GM23338 (cell line): ENCODE results near the gene STX10. TPM values are rescaled to one million over a fixed set of nuclear protein-coding genes. Genes with fewer than 3 reads are reported as not detected.

Experiments used
- ATAC-seq: fragments of 200-7000 bp; cut with Tn5 transposase; 3 replicates; pipeline ENCODE4 v1.9.1; 2020
- DNase-seq: peaks from one replicate; pipeline ENCODE4 v3.0.0-alpha.2; 2015; ENCODE audit warnings: low spot score
- H2AFZ ChIP-seq: fragments of 200-600 bp; sonication (generic); 2 replicates; pipeline ENCODE4 v1.8.0; 2016; ENCODE audit warnings: antibody characterized with exemption, mild to moderate bottlenecking, moderate library complexity
- H3F3A ChIP-seq: fragments of 200-600 bp; sonication (generic); replicated peaks from 2 replicates; pipeline ENCODE4 v1.8.0; 2017; ENCODE audit warnings: antibody characterized with exemption, mixed run types, low read depth
- H3K27ac ChIP-seq: fragments of 200-600 bp; sonication (generic); 2 replicates; pipeline ENCODE4 v1.6.1; 2016; ENCODE audit warnings: low read depth
- H3K27me3 ChIP-seq: fragments of 200-600 bp; sonication (generic); 2 replicates; pipeline ENCODE4 v1.8.0; 2016; ENCODE audit warnings: mild to moderate bottlenecking, mixed run types, moderate library complexity; ENCODE audit not compliant: insufficient read depth
- H3K36me3 ChIP-seq: fragments of 200-600 bp; sonication (generic); 2 replicates; pipeline ENCODE4 v1.8.0; 2016; ENCODE audit warnings: mild to moderate bottlenecking; ENCODE audit not compliant: insufficient read depth
- H3K4me1 ChIP-seq: fragments of 200-600 bp; sonication (generic); 2 replicates; pipeline ENCODE4 v1.8.0; 2016; ENCODE audit warnings: mild to moderate bottlenecking, moderate library complexity; ENCODE audit not compliant: insufficient read depth
- H3K4me2 ChIP-seq: fragments of 200-600 bp; sonication (generic); 2 replicates; pipeline ENCODE4 v1.7.1; 2017; ENCODE audit warnings: mixed run types
- H3K4me3 ChIP-seq: fragments of 200-600 bp; sonication (generic); 2 replicates; pipeline ENCODE4 v1.6.1; 2016; ENCODE audit warnings: mixed run types
- H3K79me2 ChIP-seq: fragments of 200-600 bp; sonication (generic); replicated peaks from 2 replicates; pipeline ENCODE4 v1.8.0; 2017; ENCODE audit warnings: mild to moderate bottlenecking; ENCODE audit not compliant: insufficient read depth
- H3K9me2 ChIP-seq: fragments of 200-600 bp; sonication (generic); 2 replicates; pipeline ENCODE4 v1.8.0; 2017; ENCODE audit not compliant: insufficient read depth
- H4K20me1 ChIP-seq: fragments of 200-600 bp; sonication (generic); replicated peaks from 2 replicates; pipeline ENCODE4 v1.8.0; 2017; ENCODE audit warnings: mild to moderate bottlenecking; ENCODE audit not compliant: insufficient read depth
- H3K27ac Mint-ChIP-seq: 2 replicates; pipeline ENCODE4 v1.8.0; 2020; ENCODE audit warnings: inconsistent platforms, mild to moderate bottlenecking, moderate library complexity, mixed read lengths
- H3K27me3 Mint-ChIP-seq: 3 replicates; pipeline ENCODE4 v1.8.0; 2022; ENCODE audit warnings: low read depth, mild to moderate bottlenecking, moderate library complexity, mixed read lengths, inconsistent platforms; ENCODE audit not compliant: insufficient read depth, poor library complexity
- H3K36me3 Mint-ChIP-seq: 3 replicates; pipeline ENCODE4 v1.8.0; 2021; ENCODE audit warnings: low read depth, mild to moderate bottlenecking, inconsistent platforms, moderate library complexity, mixed read lengths
- H3K4me1 Mint-ChIP-seq: 3 replicates; pipeline ENCODE4 v1.8.0; 2020; ENCODE audit warnings: mild to moderate bottlenecking, inconsistent platforms, mixed read lengths
- H3K4me3 Mint-ChIP-seq: 3 replicates; pipeline ENCODE4 v1.8.0; 2021; ENCODE audit warnings: moderate library complexity, mild to moderate bottlenecking, inconsistent platforms, mixed read lengths
- H3K9me3 Mint-ChIP-seq: 3 replicates; pipeline ENCODE4 v1.8.0; 2020; ENCODE audit warnings: moderate library complexity, mild to moderate bottlenecking, inconsistent platforms, mixed read lengths
- CREB1 ChIP-seq: fragments of 250-450 bp; sonication (Bioruptor Pico); IDR thresholded peaks from 2 replicates; pipeline ENCODE4 v1.5.0; 2020; ENCODE audit warnings: low read depth, mild to moderate bottlenecking, moderate library complexity
- CTCF ChIP-seq, 2 experiments: fragments of 200-600 bp in 1 of 2; sonication (generic) in 1 of 2; conservative IDR thresholded peaks; 2 replicates each; pipeline versions ENCODE4 v1.5.1 to v1.6.1; 2016 to 2017; ENCODE audit warnings: antibody characterized with exemption in 2 of 2, low read depth in 2 of 2, mild to moderate bottlenecking in 2 of 2, moderate library complexity in 1 of 2
- ETS1 ChIP-seq: IDR thresholded peaks from 2 replicates; pipeline ENCODE4 v1.6.1; 2016; ENCODE audit warnings: antibody characterized with exemption
- EZH2 ChIP-seq: fragments of 200-600 bp; sonication (generic); IDR thresholded peaks from one replicate; pipeline ENCODE4 v1.8.0; 2017; ENCODE audit warnings: antibody characterized with exemption, mild to moderate bottlenecking, low read depth; ENCODE audit not compliant: unreplicated experiment
- EZH2phosphoT487 ChIP-seq: fragments of 200-600 bp; sonication (generic); IDR thresholded peaks from one replicate; pipeline ENCODE4 v1.8.1; 2018; ENCODE audit warnings: antibody characterized with exemption; ENCODE audit not compliant: unreplicated experiment
- JUNB ChIP-seq: IDR thresholded peaks from one replicate; pipeline ENCODE4 v1.6.1; 2016; ENCODE audit warnings: antibody characterized with exemption; ENCODE audit not compliant: unreplicated experiment
- NANOG ChIP-seq: IDR thresholded peaks from 2 replicates; pipeline ENCODE4 v1.6.1; 2016; ENCODE audit warnings: antibody characterized with exemption, borderline replicate concordance
- POLR2AphosphoS5 ChIP-seq: IDR thresholded peaks from 2 replicates; pipeline ENCODE4 v1.6.1; 2016; ENCODE audit warnings: antibody characterized with exemption, low read depth
- REST ChIP-seq: IDR thresholded peaks from one replicate; pipeline ENCODE4 v1.6.1; 2018; ENCODE audit warnings: antibody characterized with exemption; ENCODE audit not compliant: unreplicated experiment
- STAT1 ChIP-seq: IDR thresholded peaks from one replicate; pipeline ENCODE4 v1.6.1; 2016; ENCODE audit warnings: antibody characterized with exemption; ENCODE audit not compliant: unreplicated experiment
- ZNF114 ChIP-seq: fragments of 250-450 bp; sonication (Bioruptor Pico); IDR thresholded peaks from 2 replicates; pipeline ENCODE4 v1.5.0; 2020; ENCODE audit warnings: mild to moderate bottlenecking, moderate library complexity
- ZNF331 ChIP-seq: fragments of 250-450 bp; sonication (Bioruptor Pico); IDR thresholded peaks from 2 replicates; pipeline ENCODE4 v1.5.0; 2020; ENCODE audit warnings: low read depth, mild to moderate bottlenecking, moderate library complexity
- polyA plus RNA-seq: library from polyadenylated mRNA; unstranded; fragments of >200 nt; fragmentation: Nextera tagmentation; extraction: Ambion mirVana; gene quantifications from 2 replicates; pipeline ENCODE4 v1.2.1, GENCODE V29; 2016
- total RNA-seq: library from RNA; depleted of rRNA; stranded (reverse); fragments of >200 nt; shearing (Covaris generic); gene quantifications from 2 replicates; pipeline ENCODE4 v1.2.3, GENCODE V29; 2014

STX10 gene
- total and polyA plus RNA-seq, 2 experiments from 2014 or later = 42.8 to 55.9 TPM

DNA sequence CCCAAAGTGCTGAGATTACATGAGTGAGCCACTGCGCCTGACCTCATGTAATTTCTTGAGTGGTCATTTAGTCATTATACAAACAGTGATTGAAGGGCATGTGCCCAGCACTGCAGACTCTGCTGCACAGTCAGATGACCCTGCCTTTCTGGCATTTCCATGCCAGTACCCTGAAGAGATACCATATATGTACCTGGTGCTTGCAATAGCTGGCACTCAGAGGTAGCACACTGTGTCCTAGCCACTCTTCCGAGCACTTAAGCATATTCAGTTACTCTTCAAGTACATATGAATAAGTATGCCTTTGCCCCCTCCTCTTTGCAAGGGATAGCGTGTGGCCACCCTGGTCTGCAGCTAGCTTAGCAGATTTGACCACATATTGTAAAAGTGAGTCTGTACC lies 15.5 kb downstream of the STX10 start:
- H3K9me2 ChIP-seq = no peaks in the 10 kb centered on the region
- Mint-ChIP-seq H3K9me3 (no peaks in the 10 kb centered on the region), H3K27me3 (peaks cover 16% of the 10 kb centered on the region), H3K27ac (no peak overlapping the region; the same call in 1 of the 2 replicates), H3K4me1 (peaks cover 12% of the 10 kb centered on the region), H3K36me3 (peaks cover 60% of the 10 kb centered on the region), H3K4me3 (no peak overlapping the region)
- no peak for TF ChIP-seq ZNF331 (CRISPR knock-in tag)
- TF ChIP-seq EZH2 = no peak
- no peak for TF ChIP-seq EZH2phosphoT487
- no peak for TF ChIP-seq JUNB
- TF ChIP-seq ZNF114 (CRISPR knock-in tag) = no peak
- no peak for TF ChIP-seq POLR2AphosphoS5
- no peak for TF ChIP-seq CTCF (conservative IDR thresholded peaks at IDR 0.05; ENCODE audit: low read depth in 2 of 2)
- no peak for TF ChIP-seq CREB1
- no peak overlapping the region for H3K27ac ChIP-seq
- no peak overlapping the region for H3K4me2 ChIP-seq
- H3K4me1 ChIP-seq = no peaks in the 10 kb centered on the region
- H2AFZ ChIP-seq = no peak overlapping the region
- ATAC-seq = no peak
- no peak overlapping the region for H3K4me3 ChIP-seq
- no peaks in the 10 kb centered on the region for H3K27me3 ChIP-seq
- H3K79me2 ChIP-seq = peaks cover 53% of the 10 kb centered on the region
- peaks cover 48% of the 10 kb centered on the region for H4K20me1 ChIP-seq
- no peak for DNase-seq
- no peaks in the 10 kb centered on the region for H3F3A ChIP-seq
- peaks cover 5% of the 10 kb centered on the region; the same call in 1 of the 2 replicates for H3K36me3 ChIP-seq

- H3K9me3 Mint-ChIP-seq = no peaks in the 10 kb centered on the region
- no peaks in the 10 kb centered on the region for H3K9me2 ChIP-seq
- H3K79me2 ChIP-seq = peaks cover 65% of the 10 kb centered on the region
- H4K20me1 ChIP-seq = peaks cover 59% of the 10 kb centered on the region
- no peak overlapping the region for H3K4me3 ChIP-seq
- ATAC-seq (no peak; the same call in 2 of the 3 replicates), DNase-seq (no peak)
- no peaks in the 10 kb centered on the region for H3K4me1 ChIP-seq
- peaks cover 14% of the 10 kb centered on the region for H3K27me3 Mint-ChIP-seq
- peaks cover 53% of the 10 kb centered on the region for H3K36me3 Mint-ChIP-seq
- no peaks in the 10 kb centered on the region for H3F3A ChIP-seq
- no peak overlapping the region for H2AFZ ChIP-seq
- H3K4me3 Mint-ChIP-seq = no peak overlapping the region
- H3K27me3 ChIP-seq = no peaks in the 10 kb centered on the region
- no peak overlapping the region for H3K27ac Mint-ChIP-seq
- H3K4me2 ChIP-seq = no peak overlapping the region
- peaks cover 5% of the 10 kb centered on the region; the same call in 1 of the 2 replicates for H3K36me3 ChIP-seq
- peaks cover 3% of the 10 kb centered on the region; the same call in 2 of the 3 replicates for H3K4me1 Mint-ChIP-seq
- 0 out of 2 replicates have a peak overlapping the region, but pooled peaks have one; percentile 66 for H3K27ac ChIP-seq
- TF ChIP-seq NANOG (no peak), REST (no peak), EZH2phosphoT487 (no peak), STAT1 (no peak), ETS1 (no peak), ZNF331 (CRISPR knock-in tag) (no peak), ZNF114 (CRISPR knock-in tag) (no peak)
These were observed 16.8 kb downstream of the STX10 start for GRCh38 chr19:13133241-13133870.
